Ovary (tissue), 3 donors: ENCODE data around the gene ABTB2.

Experiments used
- CTCF ChIP-seq, 3 donors: fragments of 450-650 bp in 2 of 3; fragments of 200-600 bp in 1 of 3; IDR thresholded peaks; one replicate each; pipeline versions ENCODE4 v1.5.1 to v1.8.0; 2016 to 2022; ENCODE audit warnings: antibody characterized with exemption in 3 of 3, mild to moderate bottlenecking in 1 of 3
- EP300 ChIP-seq: sonication (generic); formaldehyde crosslinking; IDR thresholded peaks from one replicate; pipeline ENCODE4 v1.6.1; 2017; ENCODE audit warnings: antibody characterized with exemption
- POLR2A ChIP-seq: fragments of 450-650 bp; IDR thresholded peaks from one replicate; pipeline ENCODE4 v1.6.1; 2017; ENCODE audit warnings: antibody characterized with exemption, mild to moderate bottlenecking, moderate library complexity
- donor health status: DM: no; HTN: no; CAD: no.

GRCh38 chr11:34104680-34105078 lies 253.1 kb downstream of the ABTB2 start:
- TF ChIP-seq CTCF (IDR thresholded peaks at IDR 0.05), result no peak
- no peak for TF ChIP-seq POLR2A
- no peak for TF ChIP-seq EP300
